Tibial artery (tissue), 4 donors: ENCODE measurements around the gene OPCML.

ENCODE experiments used
- DNase-seq, 2 donors: peaks; one replicate each; pipeline ENCODE4 v3.0.0-alpha.2; 2019
- H3K27ac ChIP-seq, 2 donors: fragments of 200-600 bp; sonication (generic) in 1 of 2; 1 replicate in 1 of 2; 2 replicates in 1 of 2; pipeline ENCODE4 v1.5.1; 2018 to 2019; ENCODE audit warnings: mild to moderate bottlenecking in 1 of 2
- H3K27me3 ChIP-seq, 2 donors: fragments of 200-600 bp; sonication (generic) in 1 of 2; one replicate each; pipeline versions ENCODE4 v1.5.1 to v1.6.0; 2016 to 2019
- H3K36me3 ChIP-seq, 3 donors: fragments of 200-600 bp; sonication (generic) in 2 of 3; one replicate each; pipeline ENCODE4 v1.5.1; 2016 to 2019; ENCODE audit warnings: mild to moderate bottlenecking in 2 of 3
- H3K4me1 ChIP-seq, 4 donors: fragments of 200-600 bp; sonication (generic) in 2 of 4; 1 replicate in 3 of 4; 2 replicates in 1 of 4; pipeline ENCODE4 v1.5.1; 2016 to 2019
- H3K4me3 ChIP-seq, 2 donors: fragments of 200-600 bp; sonication (generic) in 1 of 2; 1 replicate in 1 of 2; 2 replicates in 1 of 2; pipeline ENCODE4 v1.5.1; 2018 to 2019; ENCODE audit warnings: mild to moderate bottlenecking in 2 of 2
- H3K9me3 ChIP-seq, 3 donors: fragments of 200-600 bp; sonication (generic) in 1 of 3; one replicate each; pipeline ENCODE4 v1.5.1; 2016 to 2019
- CTCF ChIP-seq, 2 experiments: fragments of 200-600 bp in 1 of 2; fragments of 450-650 bp in 1 of 2; IDR thresholded peaks; one replicate each; pipeline ENCODE4 v1.5.1; 2017 to 2019; ENCODE audit warnings: antibody characterized with exemption in 2 of 2, mild to moderate bottlenecking in 1 of 2, moderate library complexity in 1 of 2
- intact Hi-C: fragments of 100-400 bp; cut with DNase I; formaldehyde crosslinking; loops from one replicate; pipeline ENCODE4 v1.15.0; 2023; ENCODE audit warnings: low total_unique reads

OPCML gene

GRCh38 chr11:132755934-132756333 lies 776.4 kb downstream of the OPCML start:
- DNase-seq = no peak
- H3K36me3 ChIP-seq = no peaks in the 10 kb centered on the region
- no peaks in the 10 kb centered on the region for H3K4me1 ChIP-seq
- TF ChIP-seq CTCF (IDR thresholded peaks at IDR 0.05) = no peak
- H3K27me3 ChIP-seq = no peaks in the 10 kb centered on the region
- no peak overlapping the region for H3K27ac ChIP-seq
- H3K4me3 ChIP-seq = no peak overlapping the region
- intact Hi-C loops = no loop called here
- no peaks in the 10 kb centered on the region for H3K9me3 ChIP-seq

- Histone ChIP-seq H3K4me1 (no peaks in the 10 kb centered on the region), H3K4me3 (no peak overlapping the region), H3K36me3 (no peaks in the 10 kb centered on the region), H3K27me3 (no peaks in the 10 kb centered on the region), H3K27ac (no peak overlapping the region), H3K9me3 (no peaks in the 10 kb centered on the region)
- no peak for DNase-seq
- TF ChIP-seq CTCF (IDR thresholded peaks at IDR 0.05) = no peak
- intact Hi-C loops = no loop called here
Measured at GRCh38 chr11:132751516-132752250, 780.6 kb downstream of the OPCML start.

GRCh38 chr11:132746305-132746704 lies 786.0 kb downstream of the OPCML start:
- Histone ChIP-seq H3K9me3 (no peaks in the 10 kb centered on the region), H3K4me1 (no peaks in the 10 kb centered on the region), H3K27me3 (no peaks in the 10 kb centered on the region), H3K36me3 (no peaks in the 10 kb centered on the region), H3K4me3 (no peak overlapping the region), H3K27ac (no peak overlapping the region)
- DNase-seq = no peak
- TF ChIP-seq CTCF (IDR thresholded peaks at IDR 0.05) = no peak
- intact Hi-C loops = no loop called here

GRCh38 chr11:132745306-132745705 lies 787.0 kb downstream of the OPCML start:
- no peaks in the 10 kb centered on the region for H3K9me3 ChIP-seq
- intact Hi-C loops = no loop called here
- no peak for DNase-seq
- no peaks in the 10 kb centered on the region for H3K4me1 ChIP-seq
- H3K4me3 ChIP-seq = no peak overlapping the region
- no peak for TF ChIP-seq CTCF (IDR thresholded peaks at IDR 0.05)
- no peak overlapping the region for H3K27ac ChIP-seq
- no peaks in the 10 kb centered on the region for H3K36me3 ChIP-seq
- H3K27me3 ChIP-seq = no peaks in the 10 kb centered on the region

- no peak overlapping the region for H3K4me3 ChIP-seq
- H3K36me3 ChIP-seq = no peaks in the 10 kb centered on the region
- TF ChIP-seq CTCF (IDR thresholded peaks at IDR 0.05) = no peak
- H3K4me1 ChIP-seq = no peaks in the 10 kb centered on the region
- no peak overlapping the region for H3K27ac ChIP-seq
- no peak for DNase-seq
- H3K9me3 ChIP-seq = no peaks in the 10 kb centered on the region
- no peaks in the 10 kb centered on the region for H3K27me3 ChIP-seq
- intact Hi-C loops = no loop called here
Measured at GRCh38 chr11:132744771-132745170, 787.5 kb downstream of the OPCML start.

- no peak overlapping the region for H3K4me3 ChIP-seq
Measured at GRCh38 chr11:132743601-132744000, 788.7 kb downstream of the OPCML start.

More at GRCh38 chr11:132743601-132744000, 788.7 kb downstream of the OPCML start:
- TF ChIP-seq CTCF (IDR thresholded peaks at IDR 0.05) = no peak
- no peak for DNase-seq
- H3K4me1 ChIP-seq = no peaks in the 10 kb centered on the region
- H3K27ac ChIP-seq = no peak overlapping the region
- no peaks in the 10 kb centered on the region for H3K9me3 ChIP-seq
- H3K27me3 ChIP-seq = no peaks in the 10 kb centered on the region
- H3K36me3 ChIP-seq = no peaks in the 10 kb centered on the region
- intact Hi-C loops = no loop called here
